Thyroid gland (tissue), 4 donors: ENCODE results near the gene OR5AC2.

Experiments used
- CTCF ChIP-seq, 6 experiments: fragments of 200-600 bp in 3 of 6; fragments of 450-650 bp in 3 of 6; sonication (generic) in 3 of 6; IDR thresholded peaks; one replicate each; pipeline ENCODE4 v1.5.1; 2016 to 2019; ENCODE audit warnings: antibody characterized with exemption in 6 of 6, mild to moderate bottlenecking in 2 of 6, inconsistent platforms in 1 of 6, moderate library complexity in 1 of 6
- POLR2A ChIP-seq, 2 donors: fragments of 450-650 bp; IDR thresholded peaks; one replicate each; pipeline ENCODE4 v1.6.1; 2017; ENCODE audit warnings: antibody characterized with exemption in 2 of 2, mild to moderate bottlenecking in 2 of 2, moderate library complexity in 1 of 2

GRCh38 chr3:98056035-98056434 is 30.9 kb upstream of the OR5AC2 start:
- no peak for TF ChIP-seq CTCF (IDR thresholded peaks at IDR 0.05)
- no peak for TF ChIP-seq POLR2A (IDR thresholded peaks at IDR 0.05)
